Measurements from ENCODE around the gene PHKB. TPM values are rescaled to one million over a fixed set of nuclear protein-coding genes. Genes with fewer than 3 reads are reported as not detected.

Gene PHKB
- total RNA-seq, 4 donors from 2014 or later = 74.1 to 126 (median 101) TPM

DNA sequence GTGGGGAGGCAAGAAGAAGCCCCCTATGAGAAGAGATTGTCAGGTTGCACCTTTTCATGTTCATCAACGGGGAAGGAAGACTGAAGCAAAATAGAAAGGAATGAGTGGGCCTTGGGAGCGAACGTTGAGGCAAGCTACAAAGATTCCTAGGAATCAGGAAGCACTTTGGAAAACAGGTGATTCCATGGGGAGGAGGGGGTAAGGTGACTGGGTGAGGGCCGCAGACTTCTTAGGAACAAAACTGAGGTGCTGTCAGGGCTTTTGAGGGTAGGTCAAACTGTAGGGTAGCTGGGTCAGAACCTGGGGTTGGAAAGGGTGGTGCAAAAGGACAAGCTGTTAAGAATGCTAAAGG, 796 bp upstream of the PHKB start:
- intact Hi-C loops (cut with DNase I; ENCODE audit: low total_unique reads) = no loop called here
- H3K4me3 ChIP-seq = peak overlapping the region; percentile 64 to 94 (median 82)
- H3K27ac ChIP-seq = peak overlapping the region; percentile 94 to 98 (median 96)
- TF ChIP-seq POLR2A (IDR thresholded peaks at IDR 0.05) (no peak), EP300 (IDR thresholded peaks at IDR 0.05; ENCODE audit: low read depth) (no peak), POLR2AphosphoS5 (IDR thresholded peaks at IDR 0.05) (no peak)
- TF ChIP-seq, protein P1, sequence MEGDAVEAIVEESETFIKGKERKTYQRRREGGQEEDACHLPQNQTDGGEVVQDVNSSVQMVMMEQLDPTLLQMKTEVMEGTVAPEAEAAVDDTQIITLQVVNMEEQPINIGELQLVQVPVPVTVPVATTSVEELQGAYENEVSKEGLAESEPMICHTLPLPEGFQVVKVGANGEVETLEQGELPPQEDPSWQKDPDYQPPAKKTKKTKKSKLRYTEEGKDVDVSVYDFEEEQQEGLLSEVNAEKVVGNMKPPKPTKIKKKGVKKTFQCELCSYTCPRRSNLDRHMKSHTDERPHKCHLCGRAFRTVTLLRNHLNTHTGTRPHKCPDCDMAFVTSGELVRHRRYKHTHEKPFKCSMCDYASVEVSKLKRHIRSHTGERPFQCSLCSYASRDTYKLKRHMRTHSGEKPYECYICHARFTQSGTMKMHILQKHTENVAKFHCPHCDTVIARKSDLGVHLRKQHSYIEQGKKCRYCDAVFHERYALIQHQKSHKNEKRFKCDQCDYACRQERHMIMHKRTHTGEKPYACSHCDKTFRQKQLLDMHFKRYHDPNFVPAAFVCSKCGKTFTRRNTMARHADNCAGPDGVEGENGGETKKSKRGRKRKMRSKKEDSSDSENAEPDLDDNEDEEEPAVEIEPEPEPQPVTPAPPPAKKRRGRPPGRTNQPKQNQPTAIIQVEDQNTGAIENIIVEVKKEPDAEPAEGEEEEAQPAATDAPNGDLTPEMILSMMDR (IDR thresholded peaks at IDR 0.05) = no peak
- DNase-seq = no peak
- H3K27me3 ChIP-seq = no peaks in the 10 kb centered on the region
- whole genome bisulfite sequencing, 2 donors (ENCODE audit: low coverage in 1 of 2) = 2 to 7% methylated on average over 4 of the region's 4 CpGs
- in situ Hi-C loops (cut with MboI; ENCODE audit: low pct_ligation_motif_present in 1 of 4, low pct_unique_long_range_greater_than_20kb in 1 of 4, low sequenced_read_pairs in 3 of 4) = no loop called here
- H3K4me1 ChIP-seq = peaks cover 7 to 51% (median 27%) of the 10 kb centered on the region in 4 donors
- peaks cover 0 to 6% (median 2%) of the 10 kb centered on the region in 4 donors for H3K36me3 ChIP-seq
- no peaks in the 10 kb centered on the region for H3K9me3 ChIP-seq

DNA sequence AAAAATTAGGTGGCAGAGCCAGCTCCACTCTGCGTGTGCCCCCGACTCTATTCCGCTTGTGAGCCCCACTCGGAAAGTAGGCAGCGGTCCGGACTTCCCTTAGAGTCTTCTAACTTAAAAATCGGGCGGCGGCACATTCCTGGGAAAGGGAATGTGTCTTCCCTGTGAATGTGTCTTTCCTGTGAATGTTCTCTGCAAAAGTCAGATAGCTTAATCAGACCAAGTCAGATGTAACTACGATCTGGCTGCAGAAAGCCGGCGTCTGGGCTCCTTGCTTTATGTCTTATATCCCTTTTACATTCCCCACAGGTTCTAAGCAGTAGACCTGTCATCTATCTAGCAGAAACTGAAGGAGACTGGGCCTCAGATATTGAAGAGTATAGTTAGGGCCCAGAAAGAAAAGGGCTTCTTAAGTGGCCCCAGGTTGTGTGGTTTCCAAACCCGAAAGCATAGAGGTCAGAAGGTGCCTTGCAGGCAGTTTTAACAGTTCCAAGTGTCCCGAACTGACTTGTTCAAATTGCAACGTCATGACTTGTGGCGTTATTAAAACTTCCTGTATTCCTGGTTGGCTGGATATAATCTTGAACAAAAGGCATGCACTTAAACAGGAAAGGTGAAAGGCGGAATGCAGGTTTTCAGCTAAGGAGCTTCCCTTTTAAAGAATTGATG, 601 bp downstream of the PHKB start:
- H3K27ac ChIP-seq = peak overlapping the region; percentile 94 to 98 (median 96)
- H3K36me3 ChIP-seq = peaks cover 0 to 5% (median 2%) of the 10 kb centered on the region in 4 donors
- peaks cover 7 to 65% (median 30%) of the 10 kb centered on the region in 4 donors for H3K4me1 ChIP-seq
- DNase-seq = peak; percentile 26
- in situ Hi-C loops (cut with MboI; ENCODE audit: low pct_ligation_motif_present in 1 of 4, low pct_unique_long_range_greater_than_20kb in 1 of 4, low sequenced_read_pairs in 3 of 4) = no loop called here
- WGBS, 2 donors (ENCODE audit: low coverage in 1 of 2) = 1 to 3% methylated on average over 5 to 17 of the region's 17 CpGs
- intact Hi-C loops (cut with DNase I; ENCODE audit: low total_unique reads) = no loop called here
- peak overlapping the region; percentile 64 to 94 (median 82) for H3K4me3 ChIP-seq
- TF ChIP-seq EP300 (IDR thresholded peaks at IDR 0.05; ENCODE audit: low read depth) = no peak
- TF ChIP-seq, protein P1 (IDR thresholded peaks at IDR 0.05) = peak in 1 of 5 experiments; percentile 11
- TF ChIP-seq POLR2AphosphoS5 (IDR thresholded peaks at IDR 0.05) = peak; percentile 39 to 42 (median 41)
- no peak for TF ChIP-seq POLR2A (IDR thresholded peaks at IDR 0.05)
- H3K9me3 ChIP-seq = no peaks in the 10 kb centered on the region
- H3K27me3 ChIP-seq = no peaks in the 10 kb centered on the region

DNA sequence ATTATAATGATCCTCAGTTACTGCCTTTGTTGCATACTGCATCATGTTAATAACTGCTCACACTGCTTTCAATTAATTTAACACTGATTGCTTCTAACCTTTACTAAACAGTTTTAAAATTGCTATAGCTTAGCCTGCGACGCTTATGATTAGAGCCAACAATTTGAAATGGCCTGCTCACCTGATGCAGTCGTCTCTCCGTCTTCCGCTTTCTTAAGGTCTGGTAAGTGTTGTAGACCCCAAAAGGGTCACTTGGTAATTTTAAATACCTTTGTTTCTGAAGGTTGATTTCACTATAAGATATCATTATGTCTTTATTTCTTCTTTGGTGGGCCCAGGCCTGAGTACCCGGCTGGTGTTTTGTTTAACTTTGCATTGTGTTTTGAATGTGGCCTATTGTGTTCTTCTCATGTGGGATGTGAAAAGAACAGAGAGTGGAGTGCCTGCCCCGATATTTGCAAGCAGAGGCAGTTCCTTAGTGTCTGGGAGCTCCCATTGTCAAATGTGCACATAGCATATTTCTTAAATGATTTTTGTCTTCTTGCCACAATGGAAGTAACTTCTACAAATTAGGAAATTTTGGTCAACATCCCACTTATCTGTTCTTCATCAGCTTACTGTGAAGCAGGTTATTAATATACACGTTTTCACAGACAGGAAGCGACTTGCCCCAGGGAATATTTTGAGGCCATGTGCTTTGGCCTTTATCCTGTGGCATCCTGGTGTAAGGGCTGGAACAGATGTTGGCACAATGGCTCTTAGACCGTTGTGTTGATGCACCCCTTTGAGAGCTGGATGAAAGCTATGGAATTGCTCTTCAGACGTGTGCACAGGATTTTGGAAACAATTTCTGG, 2.9 kb downstream of the PHKB start:
- peak overlapping the region in 2 of 4 donors; percentile 23 to 45 for H3K27ac ChIP-seq
- peaks cover 0 to 4% (median 0%) of the 10 kb centered on the region in 4 donors for H3K36me3 ChIP-seq
- in situ Hi-C loops (cut with MboI; ENCODE audit: low pct_ligation_motif_present in 1 of 4, low pct_unique_long_range_greater_than_20kb in 1 of 4, low sequenced_read_pairs in 3 of 4) = no loop called here
- H3K9me3 ChIP-seq = no peaks in the 10 kb centered on the region
- H3K27me3 ChIP-seq = no peaks in the 10 kb centered on the region
- H3K4me3 ChIP-seq = no peak overlapping the region
- TF ChIP-seq, protein P1 (IDR thresholded peaks at IDR 0.05) = no peak
- no peak for TF ChIP-seq POLR2A (IDR thresholded peaks at IDR 0.05)
- TF ChIP-seq EP300 (IDR thresholded peaks at IDR 0.05; ENCODE audit: low read depth) = no peak
- TF ChIP-seq POLR2AphosphoS5 (IDR thresholded peaks at IDR 0.05) = no peak
- DNase-seq = no peak
- intact Hi-C loops (cut with DNase I; ENCODE audit: low total_unique reads) = no loop called here
- peaks cover 7 to 65% (median 30%) of the 10 kb centered on the region in 4 donors for H3K4me1 ChIP-seq
- WGBS, 2 donors (ENCODE audit: low coverage in 1 of 2) = 81 to 83% methylated on average over 8 to 11 of the region's 11 CpGs

DNA sequence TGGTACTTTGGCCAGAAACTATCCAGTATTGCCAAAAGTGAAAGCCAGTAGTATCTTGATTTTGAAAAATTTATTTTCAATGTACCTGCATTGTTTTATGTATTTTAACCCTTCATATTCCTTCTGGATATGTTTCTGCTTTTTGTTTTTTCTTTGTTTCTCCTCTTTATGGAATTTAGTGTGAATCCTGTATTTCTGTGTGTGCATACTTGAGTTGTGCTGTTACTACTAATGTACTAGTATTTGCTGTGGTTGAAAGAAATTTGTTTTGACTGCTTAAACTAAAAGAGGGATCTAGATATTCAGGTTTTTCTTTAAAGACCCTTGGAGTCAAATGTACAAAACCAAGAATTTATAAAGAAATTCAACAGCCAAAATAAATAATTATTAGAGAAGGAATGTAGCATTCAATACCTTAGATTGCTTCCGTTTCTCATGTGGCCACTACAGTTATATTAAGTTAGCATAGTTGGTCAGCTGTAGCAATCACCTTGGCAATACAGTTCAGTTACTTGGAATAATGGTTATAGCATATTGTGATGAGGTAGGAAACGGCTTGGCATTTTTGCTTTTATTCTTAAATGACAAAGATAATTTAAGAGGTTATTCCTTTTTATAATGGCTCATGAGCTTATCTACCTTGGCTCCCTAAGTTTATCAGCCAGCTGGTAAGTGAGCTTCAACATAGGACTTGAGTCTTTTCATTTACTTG, 4.9 kb downstream of the PHKB start:
- WGBS, 2 donors (ENCODE audit: low coverage in 1 of 2) = 81 to 89% methylated on average over 2 of the region's 2 CpGs
- no peak for DNase-seq
- no peak for TF ChIP-seq POLR2A (IDR thresholded peaks at IDR 0.05)
- TF ChIP-seq EP300 (IDR thresholded peaks at IDR 0.05; ENCODE audit: low read depth) = no peak
- TF ChIP-seq POLR2AphosphoS5 (IDR thresholded peaks at IDR 0.05) = no peak
- TF ChIP-seq, protein P1 (IDR thresholded peaks at IDR 0.05) = no peak
- Histone ChIP-seq H3K27me3 (no peaks in the 10 kb centered on the region), H3K36me3 (peaks cover 0 to 4% (median 0%) of the 10 kb centered on the region in 4 donors), H3K27ac (no peak overlapping the region), H3K4me3 (no peak overlapping the region), H3K4me1 (peaks cover 0 to 55% (median 21%) of the 10 kb centered on the region in 4 donors), H3K9me3 (no peaks in the 10 kb centered on the region)
- in situ Hi-C loops (cut with MboI; ENCODE audit: low pct_ligation_motif_present in 1 of 4, low pct_unique_long_range_greater_than_20kb in 1 of 4, low sequenced_read_pairs in 3 of 4) = no loop called here
- intact Hi-C loops (cut with DNase I; ENCODE audit: low total_unique reads) = no loop called here
